ENCODE measurements around the gene TMEM205. TPM values are rescaled to one million over a fixed set of nuclear protein-coding genes. Genes with fewer than 3 reads are reported as not detected.

TMEM205 gene
- total and polyA plus RNA-seq, 10 of the 15 experiments (the other 5 are each of a cell fraction or from before 2014, with no cell fraction given): 27.8 to 144 (median 88.3) TPM

DNA sequence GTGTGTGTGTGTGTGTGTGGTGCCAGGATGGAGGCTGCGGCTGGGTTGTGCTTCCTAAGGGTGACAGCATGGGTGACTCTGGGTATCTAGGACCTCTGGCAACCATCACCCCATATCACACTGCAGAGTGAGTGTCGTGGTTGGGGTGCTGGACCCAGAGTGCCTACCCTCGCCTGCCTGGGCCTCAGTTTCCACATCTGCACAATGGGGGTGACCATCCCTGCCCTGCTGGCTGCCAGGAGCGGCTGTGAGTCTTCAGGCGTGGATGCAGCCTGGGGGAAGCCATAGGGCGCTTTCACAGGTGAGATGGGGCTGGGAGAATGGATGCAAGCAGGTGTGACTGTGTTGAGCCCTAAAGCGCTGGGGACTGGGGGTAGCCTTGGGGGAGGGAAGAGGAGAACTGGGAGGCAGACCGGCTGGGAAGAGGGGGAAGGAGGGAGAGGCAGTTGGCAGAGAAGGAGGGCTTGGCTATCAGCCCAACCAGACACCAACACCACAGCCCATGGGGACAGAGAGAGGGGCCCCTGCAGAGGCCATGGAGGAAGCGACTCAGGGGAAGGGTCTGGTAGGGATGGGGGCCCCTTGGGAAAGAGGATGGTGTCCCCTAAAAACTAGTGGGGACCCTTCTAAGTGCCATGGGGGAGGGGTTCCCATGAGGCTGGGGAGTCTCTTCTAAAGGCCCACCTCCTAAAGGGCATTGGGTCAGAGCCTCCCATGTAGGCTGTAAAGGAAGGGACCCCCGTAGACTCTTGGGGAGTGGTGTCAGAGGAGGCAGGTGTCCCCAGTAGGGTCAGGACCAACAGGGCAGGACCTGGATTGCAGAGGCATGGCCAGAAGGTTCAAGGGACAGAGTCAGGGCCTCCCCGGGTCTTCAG lies 10.8 kb upstream of the TMEM205 start (continued):
- TF ChIP-seq FOXK2 (IDR thresholded peaks at IDR 0.05): no peak
- no peak for TF ChIP-seq BCL11A (IDR thresholded peaks at IDR 0.05; ENCODE audit: low read depth, low read length)
- TF ChIP-seq GABPA (IDR thresholded peaks at IDR 0.05; ENCODE audit: low read depth): no peak
- TF ChIP-seq NFYB (IDR thresholded peaks at IDR 0.05; ENCODE audit: insufficient read depth, low read depth, low read length): no peak
- TF ChIP-seq YBX1 (IDR thresholded peaks at IDR 0.05): no peak
- TF ChIP-seq ZBED1 (IDR thresholded peaks at IDR 0.05; ENCODE audit: borderline replicate concordance): no peak
- no peak for TF ChIP-seq RCOR1 (conservative IDR thresholded peaks at IDR 0.05; ENCODE audit: low read depth, low read length)
- TF ChIP-seq, protein P1, sequence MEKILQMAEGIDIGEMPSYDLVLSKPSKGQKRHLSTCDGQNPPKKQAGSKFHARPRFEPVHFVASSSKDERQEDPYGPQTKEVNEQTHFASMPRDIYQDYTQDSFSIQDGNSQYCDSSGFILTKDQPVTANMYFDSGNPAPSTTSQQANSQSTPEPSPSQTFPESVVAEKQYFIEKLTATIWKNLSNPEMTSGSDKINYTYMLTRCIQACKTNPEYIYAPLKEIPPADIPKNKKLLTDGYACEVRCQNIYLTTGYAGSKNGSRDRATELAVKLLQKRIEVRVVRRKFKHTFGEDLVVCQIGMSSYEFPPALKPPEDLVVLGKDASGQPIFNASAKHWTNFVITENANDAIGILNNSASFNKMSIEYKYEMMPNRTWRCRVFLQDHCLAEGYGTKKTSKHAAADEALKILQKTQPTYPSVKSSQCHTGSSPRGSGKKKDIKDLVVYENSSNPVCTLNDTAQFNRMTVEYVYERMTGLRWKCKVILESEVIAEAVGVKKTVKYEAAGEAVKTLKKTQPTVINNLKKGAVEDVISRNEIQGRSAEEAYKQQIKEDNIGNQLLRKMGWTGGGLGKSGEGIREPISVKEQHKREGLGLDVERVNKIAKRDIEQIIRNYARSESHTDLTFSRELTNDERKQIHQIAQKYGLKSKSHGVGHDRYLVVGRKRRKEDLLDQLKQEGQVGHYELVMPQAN (conservative IDR thresholded peaks at IDR 0.05): no peak

GRCh38 chr19:11356074-11356397 lies 10.0 kb upstream of the TMEM205 start:
- no peak for DNase-seq (ENCODE audit: low read depth, low spot score)
- WGBS (ENCODE audit: insufficient coverage, insufficient replicate concordance, low lambda C conversion rate, missing lambda C conversion rate): 86% methylated on average over 6 of the region's 6 CpGs
- ChIA-PET RAD21 (ENCODE audit: unreplicated experiment) (no interaction called here), POLR2A (no interaction called here), SMC1A (ENCODE audit: uncharacterized antibody, unreplicated experiment) (no interaction called here), CTCF (no interaction called here)
- no peak for ATAC-seq
- no peak overlapping the region for H3K9ac ChIP-seq (ENCODE audit: control insufficient read depth, insufficient read depth, low read length)
- H3K4me1 ChIP-seq (ENCODE audit: control insufficient read depth, insufficient read depth, low read length): peaks cover 4% of the 10 kb centered on the region; the same call in 1 of the 2 replicates
- intact Hi-C loops (cut with micrococcal nuclease; ENCODE audit: unreplicated experiment) (no loop called here), in situ Hi-C loops (cut with MboI) (no loop called here)
- peak overlapping the region; percentile 54 for H3K4me2 ChIP-seq (ENCODE audit: control insufficient read depth, insufficient read depth)
- TF ChIP-seq POU2F2 (IDR thresholded peaks at IDR 0.05; ENCODE audit: borderline replicate concordance, low read depth, low read length) (0 out of 3 replicates have a peak, but pooled peaks have one; percentile 29), CBX5 (IDR thresholded peaks at IDR 0.05; ENCODE audit: low read depth) (no peak)
- no peaks in the 10 kb centered on the region for H3K9me3 ChIP-seq (replicated peaks; ENCODE audit: control insufficient read depth, insufficient read depth, low read length)
- no peak overlapping the region for H3K27ac ChIP-seq (ENCODE audit: control insufficient read depth, insufficient read depth)
- no peaks in the 10 kb centered on the region for H3K79me2 ChIP-seq (ENCODE audit: control insufficient read depth, insufficient read depth, low read length)
- no peak for FAIRE-seq
- H4K20me1 ChIP-seq (ENCODE audit: control insufficient read depth, insufficient read depth): no peaks in the 10 kb centered on the region
- H3K27me3 ChIP-seq (replicated peaks in 1 of 2; ENCODE audit: control insufficient read depth in 2 of 2, insufficient read depth in 2 of 2, low read length in 1 of 2): no peaks in the 10 kb centered on the region
- BruUV-seq (replicated peaks): no TSS peak
- H3K4me3 ChIP-seq: no peak overlapping the region
- no peaks in the 10 kb centered on the region for H3K36me3 ChIP-seq (ENCODE audit: control insufficient read depth in 2 of 2, insufficient read depth in 2 of 2, low read length in 1 of 2)
- H2AFZ ChIP-seq (ENCODE audit: control insufficient read depth, low read depth, low read length): no peak overlapping the region
